ENCODE measurements around the gene CPXM2.

The CPXM2 gene

GRCh38 chr10:123903621-123904020 lies 12.0 kb upstream of the CPXM2 start:
- DNase-seq, result no peak

GRCh38 chr10:123901621-123902020 lies 10.0 kb upstream of the CPXM2 start:
- DNase-seq, result no peak

- no peak for DNase-seq
Observed at GRCh38 chr10:123897146-123897545, 5.5 kb upstream of the CPXM2 start.

- no peak for DNase-seq
Observed at GRCh38 chr10:123896246-123896927, 4.8 kb upstream of the CPXM2 start.

GRCh38 chr10:123893651-123894050 lies 2.0 kb upstream of the CPXM2 start:
- DNase-seq, result no peak

GRCh38 chr10:123890756-123891143 lies 857 bp downstream of the CPXM2 start:
- no peak for DNase-seq

- no peak for DNase-seq
Observed at GRCh38 chr10:123890226-123890625, 1.4 kb downstream of the CPXM2 start.

GRCh38 chr10:123889821-123890220 lies 1.8 kb downstream of the CPXM2 start:
- DNase-seq, result no peak

- DNase-seq, result no peak
Observed at GRCh38 chr10:123888751-123889150, 2.9 kb downstream of the CPXM2 start.

- no peak for DNase-seq
Observed at GRCh38 chr10:123888256-123888655, 3.4 kb downstream of the CPXM2 start.

GRCh38 chr10:123886292-123886691 lies 5.3 kb downstream of the CPXM2 start:
- DNase-seq, result no peak

- DNase-seq, result no peak
Observed at GRCh38 chr10:123885406-123886170, 6.0 kb downstream of the CPXM2 start.

GRCh38 chr10:123884907-123885381 lies 6.7 kb downstream of the CPXM2 start:
- DNase-seq, result no peak

GRCh38 chr10:123884351-123884906 lies 7.2 kb downstream of the CPXM2 start:
- no peak for DNase-seq

- DNase-seq, result no peak
Observed at GRCh38 chr10:123883673-123884320, 7.8 kb downstream of the CPXM2 start.

- DNase-seq, result no peak
Observed at GRCh38 chr10:123882681-123883445, 8.7 kb downstream of the CPXM2 start.

GRCh38 chr10:123882177-123882576 lies 9.4 kb downstream of the CPXM2 start:
- no peak for DNase-seq

- no peak for DNase-seq
Observed at GRCh38 chr10:123879606-123880257, 11.9 kb downstream of the CPXM2 start.

- DNase-seq, result no peak
Observed at GRCh38 chr10:123878666-123879303, 12.8 kb downstream of the CPXM2 start.

- no peak for DNase-seq
Observed at GRCh38 chr10:123870260-123870659, 21.3 kb downstream of the CPXM2 start.

GRCh38 chr10:123869020-123869414 lies 22.6 kb downstream of the CPXM2 start:
- no peak for DNase-seq
